ENCODE data around the gene CDIP1.
A peak's percentile ranks its signal among the peaks of the same experiment; 100 is the strongest.
"Not testable (repeated sequence)": the region's sequence is repeated elsewhere in the genome, so short reads cannot be mapped to it uniquely, and the experiment has no call there.

CDIP1 gene

DNA sequence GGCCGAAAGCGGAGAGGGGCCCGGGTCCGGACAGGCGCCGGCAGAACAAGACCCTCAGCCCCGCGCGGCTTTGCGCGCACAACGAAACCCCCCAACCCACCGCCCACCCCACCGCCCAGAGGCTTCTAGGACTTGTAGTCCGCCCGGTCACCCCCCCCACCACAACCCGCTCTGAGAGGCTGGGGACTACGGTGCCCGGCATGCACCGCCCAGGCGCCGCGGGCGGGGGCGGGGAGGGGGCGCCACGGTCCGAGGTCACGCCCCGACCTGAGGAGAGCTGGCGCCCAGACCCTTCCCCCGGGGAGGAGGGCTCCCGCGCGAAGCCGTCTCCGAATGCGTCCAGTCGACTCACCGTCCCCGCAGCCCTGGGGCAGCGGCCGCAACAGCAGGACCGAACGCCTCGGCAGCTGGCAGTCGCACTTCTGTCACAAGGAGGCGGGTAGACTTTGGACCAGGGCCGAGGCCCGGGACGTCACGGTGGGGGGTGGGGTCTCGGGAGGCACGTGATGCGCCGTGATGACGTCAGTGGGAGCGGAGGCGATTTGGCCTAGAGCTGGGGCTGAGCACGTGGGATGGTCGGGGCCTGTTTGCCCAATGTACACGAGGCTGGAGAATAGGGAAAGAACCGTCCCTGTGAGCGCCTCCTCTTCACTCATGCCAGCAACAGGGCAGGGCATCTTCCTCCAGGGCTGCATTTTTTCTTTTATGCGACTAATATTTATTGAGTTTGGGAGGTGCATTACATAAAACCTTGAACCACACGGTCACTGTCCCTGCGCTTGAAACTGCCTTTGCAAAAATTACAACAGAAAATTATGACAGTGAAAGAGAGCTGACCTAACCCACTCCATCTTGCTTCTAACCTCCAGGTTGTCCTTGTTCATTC is at the start of gene CDIP1:
CDIP1 (minus strand) TSS at position 424 of the 886 bp plus-strand sequence. CDS start 24,643 bp downstream, outside the sequence.
- peak; percentile 96 for DNase-seq (ENCODE audit: low read depth in 2 of 3, low spot score in 2 of 3)

DNA sequence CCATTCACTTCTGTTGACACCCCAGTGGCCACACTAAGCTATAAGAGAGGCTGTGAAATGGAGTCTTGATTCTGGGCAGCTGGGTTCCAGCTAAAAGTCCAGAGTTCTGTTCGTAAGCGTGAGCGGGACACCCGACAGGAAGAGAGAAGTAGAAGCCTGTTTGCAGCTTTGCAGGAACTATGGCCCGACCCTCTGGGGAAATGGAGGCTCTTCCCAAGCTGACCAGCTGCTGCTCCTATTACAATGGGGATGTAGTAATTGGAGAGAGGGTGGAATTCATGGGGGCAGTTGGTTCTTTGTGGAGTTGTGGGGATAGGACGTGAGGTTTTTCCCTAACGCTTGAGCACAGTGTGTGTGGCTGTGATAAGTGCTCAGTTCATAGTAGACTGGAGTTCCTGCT is 47.7 kb upstream of the CDIP1 start:
- DNase-seq (ENCODE audit: low read depth in 2 of 3, low spot score in 2 of 3) = no peak

DNA sequence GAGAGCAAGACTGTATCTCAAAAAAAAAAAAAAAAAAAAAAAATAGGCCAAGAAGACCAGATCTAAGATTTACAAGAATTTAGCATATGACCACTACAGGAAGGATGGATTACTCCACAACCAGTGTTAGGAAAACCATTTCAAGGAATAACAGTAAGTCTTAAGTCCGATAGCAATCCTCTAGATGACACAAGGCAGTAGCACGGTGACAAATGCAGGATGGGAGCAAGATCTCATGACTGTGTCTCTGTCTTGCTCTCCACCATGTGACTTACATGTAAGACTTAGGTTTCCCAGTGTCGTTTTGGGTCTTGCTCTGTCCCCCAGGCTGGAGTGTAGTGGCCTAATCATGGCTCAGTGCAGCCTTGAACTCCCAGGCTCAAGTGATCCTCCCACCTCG is 45.3 kb upstream of the CDIP1 start:
- no peak for DNase-seq (ENCODE audit: low read depth in 2 of 3, low spot score in 2 of 3)

DNA sequence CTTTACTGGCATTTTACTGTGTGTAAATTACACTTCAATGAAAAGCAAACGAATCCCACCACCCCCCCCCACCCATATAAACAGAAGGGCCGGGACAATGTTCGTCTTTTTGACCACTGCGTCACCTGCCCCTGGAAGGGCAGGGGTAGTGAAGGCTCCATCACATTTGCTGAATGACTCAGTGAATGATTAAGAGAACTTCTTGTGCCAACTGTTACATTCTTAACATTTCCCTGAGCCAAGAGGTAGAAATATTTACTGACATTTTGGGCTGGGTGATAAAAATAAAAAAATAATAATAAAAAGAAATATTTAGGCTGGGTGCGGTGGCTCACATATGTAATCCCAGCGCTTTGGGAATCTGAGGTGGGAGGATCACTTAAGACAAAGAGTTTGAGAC is 41.7 kb upstream of the CDIP1 start:
- no peak for DNase-seq (ENCODE audit: low read depth in 2 of 3, low spot score in 2 of 3)

DNA sequence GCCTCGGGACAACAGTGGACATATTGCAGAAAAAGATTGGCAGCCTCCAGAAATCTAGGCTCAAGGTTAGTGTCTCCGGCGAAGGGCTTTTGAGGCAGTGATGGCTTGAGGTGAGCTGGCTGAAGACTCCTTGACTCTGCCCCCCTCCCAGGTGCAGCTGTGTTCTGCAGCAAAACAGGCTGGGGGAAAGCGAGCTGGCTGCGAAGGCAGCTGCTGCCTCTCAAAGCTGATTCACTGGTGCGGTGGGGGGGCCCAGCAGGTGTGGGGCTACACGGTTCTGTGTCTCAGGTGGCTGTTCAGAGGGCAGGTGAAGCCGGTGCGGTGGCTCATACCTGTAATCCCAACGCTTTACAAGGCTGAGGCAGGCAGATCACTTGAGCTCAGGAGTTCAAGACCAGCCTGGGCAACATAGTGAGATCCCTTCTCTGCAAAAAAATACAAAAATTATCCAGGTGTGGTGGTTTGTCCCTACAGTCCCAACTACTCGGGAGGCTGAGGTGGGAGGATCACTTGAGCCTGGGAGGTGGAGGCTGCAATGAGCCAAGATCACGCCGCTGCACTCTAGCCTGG is 40.5 kb upstream of the CDIP1 start:
- DNase-seq (ENCODE audit: low read depth in 2 of 3, low spot score in 2 of 3) = no peak

DNA sequence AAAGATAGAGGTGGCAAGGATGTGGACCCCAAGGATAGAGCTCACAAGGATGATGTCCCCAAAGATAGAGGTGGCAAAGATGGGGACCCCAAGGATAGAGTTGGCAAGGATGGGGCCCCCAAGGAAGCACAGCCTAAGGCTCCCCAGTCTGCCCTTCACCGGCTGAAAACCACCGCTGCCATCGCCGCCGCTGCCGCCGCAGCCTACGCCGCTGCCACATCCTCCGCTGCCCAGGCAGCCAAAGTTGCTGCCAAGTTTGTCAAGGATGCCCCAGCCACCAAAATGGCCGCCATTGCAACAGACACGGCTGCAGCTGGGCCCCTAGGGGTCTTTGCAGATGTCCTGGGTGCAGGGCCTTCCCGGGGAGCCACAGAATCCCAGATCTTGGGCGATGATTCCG is 37.4 kb upstream of the CDIP1 start:
- no peak for DNase-seq (ENCODE audit: low read depth in 2 of 3, low spot score in 2 of 3)

DNA sequence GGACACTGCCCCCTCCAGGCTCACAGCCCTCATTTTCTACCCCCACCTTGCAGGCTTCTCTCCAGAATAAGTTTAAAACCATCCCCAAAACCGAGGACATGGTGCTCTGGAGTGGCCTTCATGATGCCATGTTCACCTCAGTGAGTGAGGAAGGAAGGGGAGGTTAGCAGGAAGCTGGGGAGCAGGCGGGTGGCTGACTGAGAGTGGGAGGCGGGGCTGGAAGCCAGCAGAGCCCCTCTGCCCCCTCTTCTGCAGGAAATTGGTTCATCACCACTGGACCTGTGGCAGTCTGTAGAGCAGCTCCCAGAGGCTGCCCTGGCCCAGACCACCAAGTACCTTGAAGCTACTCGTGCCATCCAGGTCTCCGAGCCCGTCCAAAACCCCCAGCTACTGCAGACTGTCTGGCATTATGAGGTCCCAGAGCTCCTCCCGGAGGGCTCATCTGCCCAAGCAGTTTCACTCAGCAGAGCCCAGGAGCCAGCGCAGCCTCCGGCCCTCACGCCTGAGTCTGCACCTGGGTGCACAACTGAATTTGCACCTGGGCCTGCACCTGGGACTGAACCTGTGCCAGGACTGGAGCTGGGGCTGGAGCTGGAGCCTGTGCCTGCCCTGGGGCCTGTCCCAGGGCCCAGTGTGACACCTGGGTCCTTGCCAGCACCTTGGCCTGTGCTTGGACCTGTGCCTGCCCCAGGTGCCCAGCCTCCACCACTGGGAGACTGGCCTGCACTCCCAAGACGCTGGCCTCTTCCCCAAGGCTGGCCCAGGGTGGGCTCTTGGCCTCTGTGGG is 36.5 kb upstream of the CDIP1 start:
- no peak for DNase-seq (ENCODE audit: low read depth in 2 of 3, low spot score in 2 of 3)

DNA sequence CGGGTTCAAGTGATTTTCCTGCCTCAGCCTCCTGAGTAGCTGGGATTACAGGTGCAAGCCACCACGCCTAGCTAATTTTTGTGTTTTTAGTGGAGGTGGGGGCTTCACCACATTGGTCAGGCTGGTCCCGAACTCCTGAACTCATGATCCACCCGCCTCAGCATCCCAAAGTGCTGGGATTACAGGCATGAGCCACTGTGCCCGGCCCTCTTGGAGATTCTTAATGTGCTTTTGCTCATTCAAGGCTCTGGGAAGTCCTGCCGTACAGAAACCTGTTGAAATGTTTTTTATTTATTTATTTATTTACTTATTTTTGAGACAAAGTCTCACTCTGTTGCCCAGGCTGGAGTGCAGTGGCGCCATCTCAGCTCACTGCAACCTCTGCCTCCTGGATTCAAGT is 35.4 kb upstream of the CDIP1 start:
- DNase-seq (ENCODE audit: low read depth in 2 of 3, low spot score in 2 of 3) = not testable (repeated sequence)

DNA sequence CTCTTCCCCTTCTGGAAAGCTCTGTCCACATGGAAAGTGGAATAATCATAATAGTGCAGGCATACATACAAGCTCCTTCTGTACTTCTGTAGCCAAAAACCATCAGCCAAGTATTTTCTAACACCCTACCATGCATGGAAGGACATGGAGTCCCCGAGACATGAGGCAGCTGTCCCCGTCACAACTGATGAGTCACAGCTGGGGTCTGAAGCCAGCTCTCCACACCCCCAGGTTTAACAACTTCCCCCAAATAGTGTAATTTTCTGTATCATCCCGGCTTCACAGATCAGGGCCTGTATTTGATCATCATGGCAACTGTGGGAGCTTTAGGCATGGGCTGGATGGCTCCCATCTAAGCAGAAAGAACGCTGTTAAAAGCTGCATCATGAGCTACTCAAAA is 34.1 kb upstream of the CDIP1 start:
- no peak for DNase-seq (ENCODE audit: low read depth in 2 of 3, low spot score in 2 of 3)

DNA sequence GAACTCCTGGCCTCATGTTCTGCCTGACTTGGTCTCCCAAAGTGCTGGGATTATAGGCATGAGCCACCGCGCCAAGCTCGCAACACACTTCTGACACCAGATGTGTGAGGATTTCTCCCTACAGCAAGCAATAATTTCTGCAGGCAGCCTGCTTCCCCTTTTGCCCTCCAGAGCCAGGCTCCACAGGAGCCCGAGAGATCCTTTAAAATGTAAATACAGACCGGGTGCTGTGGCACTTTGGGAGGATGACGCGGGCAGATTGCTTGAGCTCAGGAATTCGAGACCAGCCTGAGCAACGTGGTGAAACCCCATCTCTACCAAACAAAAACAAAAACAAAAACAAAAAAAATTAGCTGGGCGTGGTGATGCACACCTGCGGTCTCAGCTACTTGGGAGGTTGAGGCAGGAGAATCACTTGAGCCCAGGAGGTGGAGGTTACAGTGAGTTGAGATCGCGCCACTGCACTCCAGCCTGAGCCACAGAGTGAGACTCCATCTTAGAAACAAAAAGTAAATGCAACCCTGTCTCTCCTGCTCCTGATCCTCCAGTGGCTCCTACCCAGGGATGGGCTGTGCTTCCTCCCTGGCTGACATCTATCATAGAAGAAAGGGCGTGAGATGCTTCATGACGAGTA is 32.2 kb upstream of the CDIP1 start:
- no peak for DNase-seq (ENCODE audit: low read depth in 2 of 3, low spot score in 2 of 3)

DNA sequence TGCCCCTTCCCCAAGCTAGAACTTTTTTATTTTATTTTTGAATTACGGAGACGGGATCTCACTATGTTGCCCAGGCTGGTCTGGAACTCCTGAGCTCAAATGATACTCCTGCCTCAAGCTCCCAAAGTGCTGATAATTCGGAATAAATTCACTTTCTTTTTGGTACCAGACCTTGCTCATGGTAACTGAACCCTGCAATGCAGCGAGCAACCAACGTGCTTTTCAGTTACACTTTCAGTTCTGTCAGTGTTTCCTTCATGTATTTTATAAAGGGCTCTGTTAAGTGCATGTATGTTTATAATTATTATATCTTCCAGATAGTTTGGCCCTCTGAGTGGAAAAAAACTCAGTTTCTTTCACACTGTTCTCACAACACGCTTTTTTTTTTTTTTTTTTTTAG is 31.5 kb upstream of the CDIP1 start:
- DNase-seq (ENCODE audit: low read depth in 2 of 3, low spot score in 2 of 3) = no peak

DNA sequence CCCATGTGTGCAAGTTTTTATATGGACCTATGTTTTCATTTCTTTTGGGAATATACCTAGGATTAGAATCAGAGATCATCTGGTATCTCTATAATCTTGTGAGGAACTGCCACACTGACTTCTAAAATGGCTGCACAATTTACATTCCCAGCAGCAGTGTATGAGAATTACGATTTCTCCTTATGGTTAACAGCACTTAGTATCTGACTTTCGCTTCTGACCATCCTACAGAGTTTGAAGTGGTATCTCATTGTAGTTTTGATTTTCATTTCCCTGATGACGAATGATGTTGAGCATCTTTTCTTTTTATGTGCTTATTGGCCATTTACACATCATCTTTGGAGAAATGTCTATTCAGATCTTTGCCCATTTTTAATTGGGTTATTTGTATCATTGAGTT is 27.6 kb upstream of the CDIP1 start:
- no peak for DNase-seq (ENCODE audit: low read depth in 2 of 3, low spot score in 2 of 3)

DNA sequence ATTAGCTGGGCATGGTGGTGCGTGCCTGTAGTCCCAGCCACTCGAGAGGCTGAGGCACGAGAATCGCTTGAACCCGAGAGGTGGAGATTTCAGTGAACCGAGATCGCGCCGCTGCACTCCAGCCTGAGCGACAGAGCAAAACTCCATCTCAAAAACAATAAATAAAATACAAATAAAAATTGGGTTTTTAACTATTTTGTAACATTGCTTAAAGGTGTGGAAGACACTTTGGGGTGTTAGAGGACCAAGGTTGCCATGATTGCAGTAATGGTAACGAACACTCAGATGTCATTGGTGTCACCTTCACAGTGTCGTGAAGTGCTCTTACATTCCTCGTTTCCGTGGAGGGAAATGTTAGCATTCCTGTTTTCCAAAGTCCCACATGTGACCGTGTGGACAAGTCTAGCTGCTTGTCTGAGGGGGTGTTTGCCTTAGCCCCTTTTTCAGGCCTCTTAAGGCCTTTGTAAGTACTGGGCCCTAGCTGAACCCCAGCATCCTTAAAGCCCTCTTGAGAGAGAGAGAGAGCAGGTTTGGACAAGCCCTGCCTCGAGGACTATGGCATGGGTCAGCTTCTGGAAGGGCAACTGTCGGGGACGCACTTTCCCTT is 26.2 kb upstream of the CDIP1 start:
- DNase-seq (ENCODE audit: low read depth in 2 of 3, low spot score in 2 of 3) = no peak

DNA sequence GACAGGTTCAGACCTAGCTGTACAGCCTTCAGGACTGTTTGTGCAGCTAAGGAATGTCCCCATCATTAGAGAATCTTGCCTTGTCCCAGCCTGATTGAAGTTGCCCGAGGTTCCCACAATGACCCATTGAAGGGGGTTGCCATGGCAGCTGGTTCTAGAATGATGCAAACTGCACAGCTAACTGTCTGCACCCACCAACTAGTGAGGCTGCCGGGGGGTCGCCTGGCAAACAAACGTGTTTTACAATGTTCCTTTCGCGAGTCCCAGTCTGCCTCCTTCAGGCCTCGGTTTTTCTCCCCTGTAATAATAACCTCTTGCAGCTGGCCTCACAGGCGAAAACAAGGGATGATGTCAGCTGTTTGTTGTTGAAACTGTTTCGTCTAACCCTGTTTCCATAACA is 23.0 kb upstream of the CDIP1 start:
- no peak for DNase-seq (ENCODE audit: low read depth in 2 of 3, low spot score in 2 of 3)

DNA sequence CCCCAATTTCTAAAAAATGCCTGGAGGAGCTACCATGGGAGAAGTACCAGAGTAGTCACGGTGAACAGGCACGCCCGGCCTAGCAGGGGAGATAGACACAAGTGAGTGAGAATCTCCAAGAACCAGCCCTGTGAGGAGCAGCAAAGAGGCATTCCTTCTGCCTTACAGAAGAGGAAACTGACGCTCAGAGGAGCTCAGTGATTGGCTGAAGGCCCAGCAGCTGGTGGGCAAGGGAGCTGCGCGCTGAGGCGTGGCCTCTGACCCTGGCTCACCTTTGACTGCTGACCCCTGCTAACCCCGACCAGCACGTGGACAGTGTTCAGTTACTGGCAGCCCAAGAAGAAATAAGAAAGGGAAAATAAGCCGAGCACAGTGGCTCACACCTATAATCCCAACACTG is 19.4 kb upstream of the CDIP1 start:
- no peak for DNase-seq (ENCODE audit: low read depth in 2 of 3, low spot score in 2 of 3)

DNA sequence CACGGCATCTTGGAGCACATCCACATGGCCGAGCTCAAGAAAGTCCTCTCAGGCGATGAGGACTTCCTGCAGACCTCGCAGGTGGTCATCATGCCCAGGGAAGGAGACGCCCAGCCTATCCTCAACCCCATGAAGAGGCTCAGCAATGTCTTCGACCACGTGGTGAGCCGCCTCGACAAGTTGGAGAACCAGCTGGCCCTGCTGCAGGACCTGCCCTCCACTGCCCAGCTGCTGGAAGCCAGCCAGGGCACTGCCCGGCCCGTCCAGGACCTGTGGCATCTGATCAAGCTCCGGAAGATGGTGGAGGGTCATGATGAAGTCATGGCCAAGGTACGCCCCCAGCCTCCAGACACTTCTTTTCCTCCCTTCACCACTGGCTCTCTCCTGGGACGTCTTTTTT is 18.0 kb upstream of the CDIP1 start:
- no peak for DNase-seq (ENCODE audit: low read depth in 2 of 3, low spot score in 2 of 3)

DNA sequence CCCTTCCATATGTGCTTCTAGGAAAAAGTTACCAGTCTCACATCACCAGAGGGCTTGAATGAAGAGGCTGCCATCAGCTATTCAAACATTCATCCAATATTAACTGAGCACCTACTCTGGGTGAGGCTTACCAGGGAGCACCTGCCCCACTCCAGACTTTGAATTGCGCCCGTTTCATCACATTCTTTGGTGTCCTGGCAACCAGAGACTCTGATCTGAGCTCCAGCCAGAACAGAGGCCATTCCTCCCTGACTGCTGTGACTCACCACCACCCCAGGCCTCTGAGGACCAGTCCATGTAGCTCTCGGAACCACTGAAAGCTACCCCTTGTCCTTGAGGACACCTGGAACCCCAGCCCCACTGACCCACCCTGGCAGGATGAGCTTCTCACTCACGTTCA is 17.5 kb upstream of the CDIP1 start, which contains the start of gene C16orf96:
C16orf96 (plus strand) TSS at position 229 of the 400 bp plus-strand sequence; CDS start at position 379, 150 bp downstream.
- no peak for DNase-seq (ENCODE audit: low read depth in 2 of 3, low spot score in 2 of 3)

DNA sequence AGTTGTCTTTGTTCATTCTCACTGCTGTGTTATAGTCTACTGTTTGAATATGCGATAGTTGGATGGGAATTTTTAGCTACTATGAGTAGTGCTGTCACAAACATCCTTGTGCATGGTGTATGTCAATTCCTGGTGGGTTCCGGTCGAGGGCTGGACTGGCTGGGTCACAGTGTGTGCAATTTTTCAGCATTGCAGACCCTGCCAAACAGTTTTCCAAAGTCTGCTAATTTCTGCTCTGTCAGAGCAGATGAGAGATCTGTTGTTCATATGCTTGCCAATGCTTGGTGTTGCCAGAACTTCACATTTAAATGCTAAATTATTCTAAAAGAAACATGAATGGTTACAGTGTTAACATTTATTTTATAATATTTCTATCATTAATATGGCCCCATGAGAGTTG is 14.0 kb upstream of the CDIP1 start:
- no peak for DNase-seq (ENCODE audit: low read depth in 2 of 3, low spot score in 2 of 3)

DNA sequence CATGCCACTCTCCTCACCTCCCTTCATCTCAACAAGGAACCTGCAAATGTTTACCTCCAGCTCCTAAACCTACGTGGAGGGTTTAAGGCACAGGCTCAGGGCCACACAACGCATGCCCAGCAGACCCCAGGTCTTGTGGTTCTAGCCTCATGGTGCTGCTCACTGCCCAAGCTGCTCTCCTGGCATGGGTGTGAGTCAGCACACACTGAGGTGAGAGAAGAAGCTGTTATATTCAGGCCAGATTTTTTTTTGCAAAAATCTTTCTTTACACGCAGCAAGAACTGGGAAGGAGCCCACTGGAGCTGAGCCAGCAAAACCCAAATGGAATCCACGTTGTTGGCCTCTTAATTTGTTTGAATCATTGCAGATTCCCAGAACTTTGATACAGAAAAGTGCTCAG is 12.0 kb upstream of the CDIP1 start:
- no peak for DNase-seq (ENCODE audit: low read depth in 2 of 3, low spot score in 2 of 3)

DNA sequence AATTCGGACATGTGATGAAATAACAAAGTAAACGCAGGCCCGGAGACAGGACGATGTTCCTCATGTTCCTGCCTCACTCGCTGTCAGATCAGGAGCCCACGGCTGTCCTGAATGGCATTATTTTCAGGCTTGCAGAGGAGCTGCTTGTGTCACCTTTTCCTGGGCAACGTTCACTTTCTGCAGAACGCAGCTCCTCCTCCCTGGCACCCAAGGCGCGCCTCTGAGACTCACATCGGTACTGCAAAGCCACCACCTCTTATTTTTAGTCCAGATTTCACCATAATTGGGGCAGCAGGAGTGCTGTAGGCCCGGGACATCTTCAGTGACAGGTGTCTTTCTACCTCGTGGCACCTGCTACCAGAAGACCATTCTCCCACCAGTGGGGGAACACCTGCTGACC is 9.6 kb upstream of the CDIP1 start:
- no peak for DNase-seq (ENCODE audit: low read depth in 2 of 3, low spot score in 2 of 3)

DNA sequence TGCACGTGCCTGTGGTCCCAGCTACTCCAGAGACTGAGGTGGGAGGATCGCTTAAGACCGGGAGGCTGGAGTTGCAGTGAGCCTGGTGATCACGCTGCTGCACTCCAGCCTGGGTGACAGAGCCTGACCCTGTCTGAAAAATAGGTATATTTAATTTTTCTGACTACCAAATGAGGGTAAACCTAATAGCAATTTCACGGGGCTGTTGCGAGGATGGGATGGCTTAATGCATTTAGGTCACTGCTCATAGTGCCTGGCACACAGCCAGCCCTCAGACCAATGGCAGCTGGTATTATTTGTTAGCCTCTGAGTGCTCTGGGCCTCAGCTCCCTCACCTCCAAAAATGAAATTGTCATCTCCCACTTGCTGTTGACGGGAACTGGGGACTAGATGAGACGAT is 5.9 kb upstream of the CDIP1 start:
- DNase-seq (ENCODE audit: low read depth in 2 of 3, low spot score in 2 of 3) = no peak

Measured in activated CD8-positive, alpha-beta memory T cell treated with anti-CD3 and anti-CD28 coated beads for 48 hours (primary cell).